K562 (cell line): ENCODE measurements around the gene CCM2. TPM values are rescaled to one million over a fixed set of nuclear protein-coding genes. Genes with fewer than 3 reads are reported as not detected.

Experiments used
- ARHGAP35 ChIP-seq: fragments of 450-650 bp; IDR thresholded peaks from 2 replicates; pipeline ENCODE4 v1.6.1; 2018; ENCODE audit not compliant: partially characterized antibody
- ARID2 ChIP-seq: fragments of 450-650 bp; IDR thresholded peaks from 2 replicates; pipeline ENCODE4 v1.6.1; 2017; ENCODE audit warnings: antibody characterized with exemption, mild to moderate bottlenecking
- CHCHD3 ChIP-seq: fragments of 250-450 bp; sonication (Bioruptor Pico); IDR thresholded peaks from 2 replicates; pipeline ENCODE4 v2.1.2; 2022; ENCODE audit warnings: mild to moderate bottlenecking
- ESRRA ChIP-seq: fragments of 450-650 bp; IDR thresholded peaks from 2 replicates; pipeline ENCODE4 v1.6.1; 2014; ENCODE audit warnings: low read depth, mild to moderate bottlenecking, moderate library complexity, borderline replicate concordance
- ETS1 ChIP-seq: conservative IDR thresholded peaks from 2 replicates; pipeline ENCODE4 v1.6.1; 2011; ENCODE audit warnings: low read depth, mild to moderate bottlenecking, low read length; ENCODE audit not compliant: control insufficient read depth
- ETV5 ChIP-seq: sonication (generic); formaldehyde crosslinking; IDR thresholded peaks from 2 replicates; pipeline ENCODE4 v1.4.0; 2020; ENCODE audit warnings: low read depth, mild to moderate bottlenecking, missing genetic modification reagents
- FOS ChIP-seq: IDR thresholded peaks from 3 replicates; pipeline ENCODE4 v1.6.1; 2011; ENCODE audit not compliant: insufficient read length; ENCODE audit errors: extremely low read depth
- HDAC2 ChIP-seq: fragments of 450-650 bp; IDR thresholded peaks from 2 replicates; pipeline ENCODE4 v1.6.1; 2016; ENCODE audit warnings: mild to moderate bottlenecking
- HMGN3 ChIP-seq: IDR thresholded peaks from 2 replicates; pipeline ENCODE4 v1.6.1; 2011; ENCODE audit warnings: borderline replicate concordance, low read depth, mild to moderate bottlenecking, mixed read lengths, low read length; ENCODE audit not compliant: insufficient read length; ENCODE audit errors: extremely low read depth
- HNRNPLL ChIP-seq: fragments of 200-400 bp; formaldehyde crosslinking; IDR thresholded peaks from 2 replicates; pipeline ENCODE4 v1.6.1; 2017; ENCODE audit warnings: low read length, low read depth, mild to moderate bottlenecking; ENCODE audit not compliant: poor library complexity, severe bottlenecking
- PRPF4 ChIP-seq: fragments of 200-400 bp; formaldehyde crosslinking; IDR thresholded peaks from one replicate; pipeline ENCODE4 v1.6.1; 2017; ENCODE audit warnings: low read length, low read depth, mild to moderate bottlenecking; ENCODE audit not compliant: insufficient read depth, poor library complexity, severe bottlenecking
- RCOR1 ChIP-seq, 2 experiments: IDR thresholded peaks; 2 replicates each; pipeline ENCODE4 v1.6.1; 2012; ENCODE audit warnings: low read depth in 2 of 2, low read length in 2 of 2, borderline replicate concordance in 1 of 2, improper control_type of control experiment in 1 of 2
- RNF2 ChIP-seq: sonication (generic); IDR thresholded peaks from 2 replicates; pipeline ENCODE4 v1.6.1; 2016
- TBL1XR1 ChIP-seq, 2 experiments: IDR thresholded peaks; 2 replicates each; pipeline ENCODE4 v1.6.1; 2012; ENCODE audit warnings: improper control_type of control experiment in 2 of 2, low read length in 2 of 2, mild to moderate bottlenecking in 1 of 2
- ZBED1 ChIP-seq: IDR thresholded peaks from 2 replicates; pipeline ENCODE4 v1.6.1; 2014
- ZBTB7A ChIP-seq: IDR thresholded peaks from 2 replicates; pipeline ENCODE4 v1.6.1; 2011; ENCODE audit warnings: low read depth, mild to moderate bottlenecking, low read length, moderate library complexity, borderline replicate concordance; ENCODE audit not compliant: control insufficient read depth
- ZNF124 ChIP-seq: sonication (generic); formaldehyde crosslinking; IDR thresholded peaks from 2 replicates; pipeline ENCODE4 v1.8.1; 2022; ENCODE audit warnings: missing genetic modification reagents
- polyA plus RNA-seq, 8 experiments: library from polyadenylated mRNA; depleted of rRNA in 4 of 8; stranded (reverse) in 5 of 8; unstranded in 3 of 8; fragments of >200 nt; fragmentation: Nextera tagmentation in 2 of 8; fragmentation: Illumina TruSeq in 1 of 8; extraction: Ambion mirVana in 2 of 8; extraction: Trizol in 1 of 8; gene quantifications; 2 replicates each; pipeline versions ENCODE4 v1.2.1 to v1.2.3, GENCODE V29; 2011 to 2014; ENCODE audit warnings: inconsistent platforms in 1 of 8, missing spikeins in 1 of 8
- total RNA-seq, 7 experiments: library from RNA; depleted of rRNA in 6 of 7; stranded (reverse); fragments of >200 nt in 6 of 7; fragmentation: Illumina TruSeq in 2 of 7; extraction: Trizol in 2 of 7; gene quantifications; 2 replicates each; pipeline versions ENCODE4 v1.2.1 to v1.2.3, GENCODE V29; 2011 to 2021; ENCODE audit warnings: low replicate concordance in 1 of 7
- TF ChIP-seq, protein P1 (sequence below): sonication (generic); formaldehyde crosslinking; IDR thresholded peaks from 2 replicates; pipeline ENCODE4 v1.8.1; 2023; ENCODE audit warnings: mild to moderate bottlenecking, missing genetic modification reagents
- TF ChIP-seq, protein P2 (sequence below): fragments of 450-650 bp; IDR thresholded peaks from 2 replicates; pipeline ENCODE4 v1.6.1; 2017; ENCODE audit warnings: antibody characterized with exemption, mild to moderate bottlenecking

Gene CCM2
- total and polyA plus RNA-seq, 9 of the 15 experiments (the other 6 are each of a cell fraction or from before 2014, with no cell fraction given): 0.41 to 38.6 (median 25.9) TPM

- TF ChIP-seq FOS: no peak
- TF ChIP-seq ESRRA: 0 out of 2 replicates have a peak, but pooled peaks have one; percentile 25
- TF ChIP-seq, protein P1, sequence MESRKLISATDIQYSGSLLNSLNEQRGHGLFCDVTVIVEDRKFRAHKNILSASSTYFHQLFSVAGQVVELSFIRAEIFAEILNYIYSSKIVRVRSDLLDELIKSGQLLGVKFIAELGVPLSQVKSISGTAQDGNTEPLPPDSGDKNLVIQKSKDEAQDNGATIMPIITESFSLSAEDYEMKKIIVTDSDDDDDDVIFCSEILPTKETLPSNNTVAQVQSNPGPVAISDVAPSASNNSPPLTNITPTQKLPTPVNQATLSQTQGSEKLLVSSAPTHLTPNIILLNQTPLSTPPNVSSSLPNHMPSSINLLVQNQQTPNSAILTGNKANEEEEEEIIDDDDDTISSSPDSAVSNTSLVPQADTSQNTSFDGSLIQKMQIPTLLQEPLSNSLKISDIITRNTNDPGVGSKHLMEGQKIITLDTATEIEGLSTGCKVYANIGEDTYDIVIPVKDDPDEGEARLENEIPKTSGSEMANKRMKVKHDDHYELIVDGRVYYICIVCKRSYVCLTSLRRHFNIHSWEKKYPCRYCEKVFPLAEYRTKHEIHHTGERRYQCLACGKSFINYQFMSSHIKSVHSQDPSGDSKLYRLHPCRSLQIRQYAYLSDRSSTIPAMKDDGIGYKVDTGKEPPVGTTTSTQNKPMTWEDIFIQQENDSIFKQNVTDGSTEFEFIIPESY (CRISPR knock-in tag): no peak
- TF ChIP-seq ARID2: no peak
- no peak for TF ChIP-seq ETS1
- TF ChIP-seq HNRNPLL: no peak
- TF ChIP-seq TBL1XR1 (IDR thresholded peaks at IDR 0.05; ENCODE audit: low read length in 2 of 2): no peak
- TF ChIP-seq ZBTB7A: no peak
- no peak for TF ChIP-seq ZBED1
- TF ChIP-seq ARHGAP35: no peak
- TF ChIP-seq HMGN3: no peak
- no peak for TF ChIP-seq ETV5 (CRISPR knock-in tag)
- TF ChIP-seq CHCHD3 (CRISPR knock-in tag): no peak
- TF ChIP-seq RNF2: no peak
- no peak for TF ChIP-seq PRPF4
- no peak for TF ChIP-seq ZNF124 (CRISPR knock-in tag)
- TF ChIP-seq, protein P2, sequence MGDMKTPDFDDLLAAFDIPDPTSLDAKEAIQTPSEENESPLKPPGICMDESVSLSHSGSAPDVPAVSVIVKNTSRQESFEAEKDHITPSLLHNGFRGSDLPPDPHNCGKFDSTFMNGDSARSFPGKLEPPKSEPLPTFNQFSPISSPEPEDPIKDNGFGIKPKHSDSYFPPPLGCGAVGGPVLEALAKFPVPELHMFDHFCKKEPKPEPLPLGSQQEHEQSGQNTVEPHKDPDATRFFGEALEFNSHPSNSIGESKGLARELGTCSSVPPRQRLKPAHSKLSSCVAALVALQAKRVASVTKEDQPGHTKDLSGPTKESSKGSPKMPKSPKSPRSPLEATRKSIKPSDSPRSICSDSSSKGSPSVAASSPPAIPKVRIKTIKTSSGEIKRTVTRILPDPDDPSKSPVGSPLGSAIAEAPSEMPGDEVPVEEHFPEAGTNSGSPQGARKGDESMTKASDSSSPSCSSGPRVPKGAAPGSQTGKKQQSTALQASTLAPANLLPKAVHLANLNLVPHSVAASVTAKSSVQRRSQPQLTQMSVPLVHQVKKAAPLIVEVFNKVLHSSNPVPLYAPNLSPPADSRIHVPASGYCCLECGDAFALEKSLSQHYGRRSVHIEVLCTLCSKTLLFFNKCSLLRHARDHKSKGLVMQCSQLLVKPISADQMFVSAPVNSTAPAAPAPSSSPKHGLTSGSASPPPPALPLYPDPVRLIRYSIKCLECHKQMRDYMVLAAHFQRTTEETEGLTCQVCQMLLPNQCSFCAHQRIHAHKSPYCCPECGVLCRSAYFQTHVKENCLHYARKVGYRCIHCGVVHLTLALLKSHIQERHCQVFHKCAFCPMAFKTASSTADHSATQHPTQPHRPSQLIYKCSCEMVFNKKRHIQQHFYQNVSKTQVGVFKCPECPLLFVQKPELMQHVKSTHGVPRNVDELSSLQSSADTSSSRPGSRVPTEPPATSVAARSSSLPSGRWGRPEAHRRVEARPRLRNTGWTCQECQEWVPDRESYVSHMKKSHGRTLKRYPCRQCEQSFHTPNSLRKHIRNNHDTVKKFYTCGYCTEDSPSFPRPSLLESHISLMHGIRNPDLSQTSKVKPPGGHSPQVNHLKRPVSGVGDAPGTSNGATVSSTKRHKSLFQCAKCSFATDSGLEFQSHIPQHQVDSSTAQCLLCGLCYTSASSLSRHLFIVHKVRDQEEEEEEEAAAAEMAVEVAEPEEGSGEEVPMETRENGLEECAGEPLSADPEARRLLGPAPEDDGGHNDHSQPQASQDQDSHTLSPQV: peak; percentile 80
- no peak for TF ChIP-seq HDAC2
- 0 out of 4 replicates have a peak, but pooled peaks of 1 of the 2 experiments have one; percentile 20 for TF ChIP-seq RCOR1 (IDR thresholded peaks at IDR 0.05; ENCODE audit: borderline replicate concordance in 1 of 2, low read depth in 2 of 2, low read length in 2 of 2)
Measured at GRCh38 chr7:44973610-44974401, 26.2 kb upstream of the CCM2 start (continued).
